PC-3 (cell line): Measurements from ENCODE around the gene ARHGEF28. TPM values are rescaled to one million over a fixed set of nuclear protein-coding genes. Genes with fewer than 3 reads are reported as not detected.

ENCODE experiments used
- ATAC-seq: fragments of 200-7000 bp; cut with Tn5 transposase; 2 replicates; pipeline ENCODE4 v1.9.1; 2020; ENCODE audit warnings: mild to moderate bottlenecking, moderate library complexity
- BruUV-seq: library from RNA; stranded (reverse); fragments of 400-500 nt; replicated peaks from 2 replicates; lab custom pipeline; 2021; lab: Mats Ljungman, UMichigan
- CTCF ChIA-PET: fragments of 300-600 bp; sonication (Branson Sonifier 250); formaldehyde crosslinking; loops from one replicate; lab custom pipeline; 2022; ENCODE audit warnings: antibody characterized with exemption; lab: Charles Lee
- POLR2A ChIA-PET: fragments of 300-600 bp; sonication (Branson Sonifier 250); formaldehyde crosslinking; loops from one replicate; lab custom pipeline; 2022; ENCODE audit warnings: antibody characterized with exemption; ENCODE audit not compliant: unreplicated experiment; lab: Charles Lee
- DNase-seq: peaks from one replicate; pipeline ENCODE4 v3.0.0-alpha.2; 2015
- H2AFZ ChIP-seq: fragments of 300-600 bp; sonication (generic); 2 replicates; pipeline ENCODE4 v1.6.0; 2016; ENCODE audit warnings: antibody characterized with exemption, low read length
- H3F3A ChIP-seq: fragments of 300-600 bp; sonication (generic); one replicate; pipeline ENCODE4 v1.6.0; 2017; ENCODE audit warnings: antibody characterized with exemption, low read length, control low read depth, mild to moderate bottlenecking; ENCODE audit not compliant: unreplicated experiment
- H3K27ac ChIP-seq: fragments of 300-600 bp; sonication (generic); 2 replicates; pipeline ENCODE4 v1.5.1; 2016; ENCODE audit warnings: mild to moderate bottlenecking, low read length
- H3K27me3 ChIP-seq: fragments of 300-600 bp; sonication (generic); 2 replicates; pipeline ENCODE4 v1.6.1; 2016; ENCODE audit warnings: low read length, mixed read lengths
- H3K36me3 ChIP-seq: fragments of 300-600 bp; sonication (generic); 2 replicates; pipeline ENCODE4 v1.6.1; 2016; ENCODE audit warnings: low read depth, mixed run types, low read length, mixed read lengths
- H3K4me1 ChIP-seq: fragments of 300-600 bp; sonication (generic); 2 replicates; pipeline ENCODE4 v1.5.1; 2016; ENCODE audit warnings: low read length; ENCODE audit not compliant: insufficient read depth
- H3K4me2 ChIP-seq: fragments of 300-600 bp; sonication (generic); 2 replicates; pipeline ENCODE4 v1.6.0; 2016; ENCODE audit warnings: low read length
- H3K4me3 ChIP-seq: fragments of 300-600 bp; sonication (generic); 2 replicates; pipeline ENCODE4 v1.5.1; 2016; ENCODE audit warnings: mild to moderate bottlenecking, low read length, mixed read lengths
- H3K79me2 ChIP-seq: fragments of 300-600 bp; sonication (generic); 2 replicates; pipeline ENCODE4 v1.6.1; 2017; ENCODE audit warnings: low read length, mixed read lengths
- H3K9ac ChIP-seq: fragments of 300-600 bp; sonication (generic); 2 replicates; pipeline ENCODE4 v1.6.0; 2016; ENCODE audit warnings: mild to moderate bottlenecking, low read length
- H3K9me2 ChIP-seq: fragments of 300-600 bp; sonication (generic); replicated peaks from 2 replicates; pipeline ENCODE4 v1.6.1; 2016; ENCODE audit warnings: mixed run types, low read length, mixed read lengths
- H3K9me3 ChIP-seq: fragments of 300-600 bp; sonication (generic); 2 replicates; pipeline ENCODE4 v1.6.1; 2016; ENCODE audit warnings: low read length, mixed read lengths
- H4K20me1 ChIP-seq: fragments of 300-600 bp; sonication (generic); 2 replicates; pipeline ENCODE4 v1.6.1; 2016; ENCODE audit warnings: low read length, mixed read lengths
- CTCF ChIP-seq: fragments of 300-600 bp; sonication (generic); conservative IDR thresholded peaks from 2 replicates; pipeline ENCODE4 v1.5.1; 2017; ENCODE audit warnings: antibody characterized with exemption, low read depth, mild to moderate bottlenecking, low read length
- EZH2 ChIP-seq: fragments of 300-600 bp; sonication (generic); IDR thresholded peaks from one replicate; pipeline ENCODE4 v1.6.1; 2017; ENCODE audit warnings: antibody characterized with exemption, mild to moderate bottlenecking, low read length; ENCODE audit not compliant: unreplicated experiment
- EZH2phosphoT487 ChIP-seq: fragments of 300-600 bp; sonication (generic); IDR thresholded peaks from 2 replicates; pipeline ENCODE4 v1.6.1; 2018; ENCODE audit warnings: mild to moderate bottlenecking, antibody characterized with exemption, low read length, borderline replicate concordance
- intact Hi-C: fragments of 100-400 bp; cut with micrococcal nuclease; formaldehyde crosslinking; loops from 2 replicates; pipeline ENCODE4 v1.9.0; 2023
- total RNA-seq: library from RNA; depleted of rRNA; stranded (reverse); fragments of >200 nt; gene quantifications from 2 replicates; pipeline ENCODE4 v1.2.3, GENCODE V29; 2014

Gene ARHGEF28
- total RNA-seq, 1 experiment from 2014 or later, result 24.2 TPM

- peak overlapping the region; percentile 69 for H3K4me2 ChIP-seq
- peaks cover 9% of the 10 kb centered on the region for H3F3A ChIP-seq
- POLR2A ChIA-PET, result no interaction called here
- no peaks in the 10 kb centered on the region for H3K9me2 ChIP-seq
- DNase-seq (peak; percentile 63), ATAC-seq (peak; percentile 91)
- H4K20me1 ChIP-seq, result no peaks in the 10 kb centered on the region
- peaks cover 34% of the 10 kb centered on the region for H3K4me1 ChIP-seq
- H3K4me3 ChIP-seq, result peak overlapping the region; percentile 17; the same call in 1 of the 2 replicates
- TF ChIP-seq CTCF, result no peak
- TF ChIP-seq EZH2, result no peak
- TF ChIP-seq EZH2phosphoT487, result no peak
- no peaks in the 10 kb centered on the region for H3K79me2 ChIP-seq
- H3K27ac ChIP-seq, result peak overlapping the region; percentile 70
- H2AFZ ChIP-seq, result 0 out of 2 replicates have a peak overlapping the region, but pooled peaks have one; percentile 30
- H3K9me3 ChIP-seq, result no peaks in the 10 kb centered on the region
- CTCF ChIA-PET, result no interaction called here
- H3K36me3 ChIP-seq, result peaks cover 12% of the 10 kb centered on the region; the same call in 1 of the 2 replicates
- intact Hi-C loops, result loop anchor here (10.0 kb wide), 1 partner anchor 46 kb away; no protein-coding TSS in a partner anchor
- TSS peak; percentile 98 for BruUV-seq
- H3K9ac ChIP-seq, result peak overlapping the region; percentile 28
- no peaks in the 10 kb centered on the region for H3K27me3 ChIP-seq
Measured at GRCh38 chr5:73770172-73771025, 144.4 kb downstream of the ARHGEF28 start.

GRCh38 chr5:73774924-73775323 lies 148.9 kb downstream of the ARHGEF28 start:
- ATAC-seq, result no peak
- ChIA-PET POLR2A (no interaction called here), CTCF (no interaction called here)
- Histone ChIP-seq H3K79me2 (no peaks in the 10 kb centered on the region), H3K4me2 (no peak overlapping the region), H3K27ac (no peak overlapping the region), H3K4me1 (peaks cover 23% of the 10 kb centered on the region), H3K9me2 (no peaks in the 10 kb centered on the region), H3K9ac (no peak overlapping the region), H3F3A (peaks cover 3% of the 10 kb centered on the region), H2AFZ (no peak overlapping the region), H3K27me3 (no peaks in the 10 kb centered on the region), H3K36me3 (no peaks in the 10 kb centered on the region; the same call in 1 of the 2 replicates), H4K20me1 (no peaks in the 10 kb centered on the region), H3K4me3 (no peak overlapping the region), H3K9me3 (no peaks in the 10 kb centered on the region)
- DNase-seq, result no peak
- TF ChIP-seq CTCF, result no peak
- TF ChIP-seq EZH2, result no peak
- no peak for TF ChIP-seq EZH2phosphoT487
- BruUV-seq, result no TSS peak
- intact Hi-C loops, result loop anchor here (10.0 kb wide), 1 partner anchor 50 kb away; no protein-coding TSS in a partner anchor

- DNase-seq (no peak), ATAC-seq (no peak)
- H3K4me1 ChIP-seq, result peaks cover 8% of the 10 kb centered on the region
- H3K4me3 ChIP-seq, result no peak overlapping the region
- H3K27ac ChIP-seq, result no peak overlapping the region
- no TSS peak for BruUV-seq
- no peaks in the 10 kb centered on the region for H4K20me1 ChIP-seq
- no peaks in the 10 kb centered on the region; the same call in 1 of the 2 replicates for H3K36me3 ChIP-seq
- intact Hi-C loops, result loop anchor here (10.0 kb wide), 1 partner anchor 52 kb away; no protein-coding TSS in a partner anchor
- TF ChIP-seq EZH2, result no peak
- TF ChIP-seq CTCF, result no peak
- TF ChIP-seq EZH2phosphoT487, result no peak
- no peaks in the 10 kb centered on the region for H3K9me2 ChIP-seq
- no peaks in the 10 kb centered on the region for H3F3A ChIP-seq
- no peaks in the 10 kb centered on the region for H3K9me3 ChIP-seq
- CTCF ChIA-PET, result no interaction called here
- POLR2A ChIA-PET, result no interaction called here
- H3K9ac ChIP-seq, result no peak overlapping the region
- no peak overlapping the region for H3K4me2 ChIP-seq
- H3K79me2 ChIP-seq, result no peaks in the 10 kb centered on the region
- no peaks in the 10 kb centered on the region for H3K27me3 ChIP-seq
- no peak overlapping the region for H2AFZ ChIP-seq
Measured at GRCh38 chr5:73776405-73776804, 150.4 kb downstream of the ARHGEF28 start.
